ENCODE results near the gene GPR25. TPM values are rescaled to one million over a fixed set of nuclear protein-coding genes. Genes with fewer than 3 reads are reported as not detected.

The GPR25 gene, protein sequence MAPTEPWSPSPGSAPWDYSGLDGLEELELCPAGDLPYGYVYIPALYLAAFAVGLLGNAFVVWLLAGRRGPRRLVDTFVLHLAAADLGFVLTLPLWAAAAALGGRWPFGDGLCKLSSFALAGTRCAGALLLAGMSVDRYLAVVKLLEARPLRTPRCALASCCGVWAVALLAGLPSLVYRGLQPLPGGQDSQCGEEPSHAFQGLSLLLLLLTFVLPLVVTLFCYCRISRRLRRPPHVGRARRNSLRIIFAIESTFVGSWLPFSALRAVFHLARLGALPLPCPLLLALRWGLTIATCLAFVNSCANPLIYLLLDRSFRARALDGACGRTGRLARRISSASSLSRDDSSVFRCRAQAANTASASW
- not detected in 2 replicates for total RNA-seq

GRCh38 chr1:200872446-200873115, at the start of gene GPR25:
TSS of gene GPR25 (plus strand) at chr1:200872981. CDS start at chr1:200873038, 57 bp downstream.

DNA sequence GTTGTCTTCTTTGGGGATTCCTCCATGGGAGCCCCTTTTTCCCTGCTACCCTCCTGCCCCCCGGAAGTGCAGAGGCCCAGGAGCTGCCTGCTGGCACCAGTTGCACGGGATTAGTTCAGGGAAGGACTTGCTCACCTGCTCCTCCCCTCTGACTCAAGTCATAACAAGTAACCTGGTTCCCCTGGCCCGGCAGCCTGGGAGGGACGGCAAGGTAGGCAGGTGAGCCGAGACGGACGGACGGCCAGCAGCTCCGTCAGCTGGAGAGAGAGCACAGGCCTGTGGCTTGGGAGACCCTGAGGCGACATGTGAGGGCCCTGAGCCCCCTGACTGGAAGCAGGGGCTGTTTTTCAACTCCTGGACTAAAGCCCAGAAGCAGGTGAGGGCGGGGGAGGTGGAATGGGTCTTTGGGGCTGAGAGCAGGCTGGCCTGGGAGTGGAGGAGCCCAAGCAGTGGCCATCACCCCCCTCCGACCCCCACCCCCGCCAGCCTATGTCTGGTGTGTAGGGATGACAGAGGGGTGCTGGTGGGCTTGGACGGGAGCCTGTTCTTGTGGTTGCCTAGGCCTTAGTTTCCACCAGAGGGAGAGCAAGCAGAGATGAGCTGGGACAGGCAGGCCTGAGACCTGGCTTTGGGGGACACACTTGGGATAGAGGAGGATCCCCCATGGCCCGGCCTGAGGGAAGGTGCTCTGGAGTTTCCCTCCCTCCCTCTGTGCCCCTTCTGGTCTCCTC, 22.1 kb downstream of the GPR25 start, which contains the start of gene INAVA:
TSS of gene INAVA (plus strand) at position 189 of the 731 bp plus-strand sequence. CDS start 3,501 bp downstream, outside the sequence.

Other genes starting within 250 kb of the GPR25 start
- 22.1 and 23.5 TPM in 2 replicates for gene DDX59, start 203.1 kb upstream of the GPR25 start, total RNA-seq
- 32.3 and 36.6 TPM in 2 replicates for gene CAMSAP2, start 134.1 kb upstream of the GPR25 start, total RNA-seq
- gene INAVA, start 21.9 kb downstream of the GPR25 start, total RNA-seq, result not detected in 2 replicates
- gene KIF21B, start 150.7 kb downstream of the GPR25 start, total RNA-seq, result 0.37 and 0.44 TPM in 2 replicates
- gene CACNA1S, start 239.4 kb downstream of the GPR25 start, total RNA-seq, result not detected in 2 replicates